NT2/D1 (cell line): ENCODE results near the gene AFF1.

Experiments used
- DNase-seq: peaks from one replicate; pipeline ENCODE4 v3.0.0-alpha.2; 2011; ENCODE audit warnings: low read depth, low spot score
- H3K27me3 ChIP-seq: 2 replicates; pipeline ENCODE4 v1.6.0; 2011; ENCODE audit warnings: mild to moderate bottlenecking; ENCODE audit not compliant: insufficient read length, insufficient read depth
- H3K36me3 ChIP-seq: 2 replicates; pipeline ENCODE4 v1.6.1; 2011; ENCODE audit warnings: mild to moderate bottlenecking, low read length, mixed read lengths; ENCODE audit not compliant: insufficient read depth, insufficient read length
- H3K4me1 ChIP-seq: 2 replicates; pipeline ENCODE4 v1.5.1; 2011; ENCODE audit not compliant: insufficient read depth, insufficient read length
- H3K4me3 ChIP-seq: 2 replicates; pipeline ENCODE4 v1.5.1; 2011; ENCODE audit warnings: low read depth; ENCODE audit not compliant: insufficient read length
- H3K9ac ChIP-seq: 2 replicates; pipeline ENCODE4 v1.6.0; 2011; ENCODE audit warnings: low read depth; ENCODE audit not compliant: insufficient read length
- H3K9me3 ChIP-seq: 2 replicates; pipeline ENCODE4 v1.5.1; 2011; ENCODE audit warnings: mild to moderate bottlenecking, low read length; ENCODE audit not compliant: insufficient read depth
- SUZ12 ChIP-seq: IDR thresholded peaks from 2 replicates; pipeline ENCODE4 v1.6.1; 2011; ENCODE audit not compliant: insufficient read length, insufficient read depth; ENCODE audit errors: extremely low read depth
- YY1 ChIP-seq: IDR thresholded peaks from 2 replicates; pipeline ENCODE4 v1.6.1; 2011; ENCODE audit not compliant: insufficient read length, insufficient read depth
- ZNF274 ChIP-seq: IDR thresholded peaks from 2 replicates; pipeline ENCODE4 v1.6.1; 2011; ENCODE audit warnings: mild to moderate bottlenecking, low read depth, low read length

Gene AFF1

DNA sequence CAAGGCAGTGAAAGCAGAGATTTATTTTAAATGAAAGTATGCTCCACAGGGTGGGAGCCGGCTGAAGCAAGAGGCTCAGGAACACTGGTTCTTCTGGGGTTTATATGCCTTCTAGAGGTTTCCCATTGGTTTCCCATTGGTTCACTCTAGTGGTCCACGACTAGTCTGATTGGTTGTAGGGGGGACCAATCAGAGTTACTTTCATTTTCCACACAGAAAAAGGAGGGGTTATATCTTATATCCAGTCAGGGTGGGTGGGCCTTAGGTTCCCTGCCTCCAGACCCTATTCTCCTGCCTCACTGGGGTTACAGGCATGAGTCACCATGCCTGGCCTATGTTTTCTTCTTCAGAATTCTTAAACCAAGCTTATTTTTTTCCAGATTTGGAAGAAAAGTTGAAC lies 184.0 kb downstream of the AFF1 start:
- H3K4me1 ChIP-seq, result no peaks in the 10 kb centered on the region
- peaks cover 51% of the 10 kb centered on the region for H3K36me3 ChIP-seq
- TF ChIP-seq ZNF274, result no peak
- no peak for TF ChIP-seq YY1
- no peak for TF ChIP-seq SUZ12
- no peaks in the 10 kb centered on the region for H3K27me3 ChIP-seq
- no peak for DNase-seq
- no peaks in the 10 kb centered on the region for H3K9me3 ChIP-seq
- H3K9ac ChIP-seq, result no peak overlapping the region
- no peak overlapping the region for H3K4me3 ChIP-seq

DNA sequence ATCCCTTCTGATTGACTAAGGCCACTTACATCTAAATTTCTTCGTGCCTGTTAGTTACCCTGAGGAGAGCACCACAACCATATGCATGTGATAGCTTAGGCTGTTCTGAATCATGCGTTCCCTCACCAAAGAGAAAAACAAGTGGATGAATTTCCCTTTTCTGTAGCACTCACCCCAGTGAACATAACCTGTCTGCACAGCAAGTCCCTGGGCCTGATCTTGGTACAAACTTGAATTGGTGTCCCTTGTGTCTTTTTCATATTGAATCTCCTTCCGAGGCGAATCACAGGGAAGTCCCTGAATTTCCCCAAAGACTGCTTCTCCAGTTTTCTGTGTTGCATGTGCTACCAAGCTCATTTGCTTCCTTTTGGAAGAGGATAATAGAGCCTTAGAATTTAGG lies 185.2 kb downstream of the AFF1 start:
- no peak for DNase-seq
- peaks cover 52% of the 10 kb centered on the region for H3K36me3 ChIP-seq

DNA sequence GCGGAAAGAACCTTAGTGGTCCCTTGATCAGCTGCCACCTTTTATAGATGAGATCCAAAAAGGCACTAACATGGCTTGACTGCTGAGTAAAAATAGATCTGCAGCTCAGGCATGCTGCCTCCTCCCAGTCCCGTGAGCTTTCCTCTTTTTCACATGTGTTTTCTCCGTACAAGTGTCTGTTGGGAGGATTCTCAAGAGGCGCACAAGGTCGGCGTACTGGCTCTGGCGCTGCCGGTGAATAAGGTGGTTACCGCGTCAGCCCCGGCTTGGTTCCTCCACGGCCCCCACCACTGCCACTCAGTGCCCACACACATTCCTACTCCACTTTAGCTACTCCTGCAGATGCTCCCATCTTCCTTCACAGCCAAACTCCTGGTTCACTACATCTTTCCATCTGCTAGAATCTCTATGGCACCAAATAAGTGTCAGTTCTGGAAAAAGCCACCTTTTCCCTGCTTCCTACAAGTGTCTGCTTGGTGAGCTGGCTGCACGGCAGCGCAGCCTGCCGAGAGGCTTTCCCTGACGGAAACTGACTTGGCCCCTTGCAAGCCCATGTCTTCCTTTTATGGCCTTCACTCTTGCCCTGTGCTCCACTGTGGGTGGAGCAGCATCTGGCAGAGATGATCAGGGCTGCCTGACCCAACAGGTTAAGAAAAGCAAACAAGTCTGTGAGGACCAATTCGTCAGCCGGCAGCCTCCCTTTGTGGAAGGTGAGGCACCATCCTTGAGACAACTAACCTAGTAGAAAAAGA lies 185.8 kb downstream of the AFF1 start:
- Histone ChIP-seq H3K4me3 (no peak overlapping the region), H3K36me3 (peaks cover 54% of the 10 kb centered on the region), H3K9ac (no peak overlapping the region), H3K4me1 (no peaks in the 10 kb centered on the region), H3K27me3 (no peaks in the 10 kb centered on the region), H3K9me3 (no peaks in the 10 kb centered on the region)
- DNase-seq, result no peak
- no peak for TF ChIP-seq SUZ12
- no peak for TF ChIP-seq YY1
- no peak for TF ChIP-seq ZNF274

More for the DNA sequence above, 185.2 kb downstream of the AFF1 start:
- H3K27me3 ChIP-seq, result no peaks in the 10 kb centered on the region
- no peak for TF ChIP-seq YY1
- TF ChIP-seq ZNF274, result no peak
- TF ChIP-seq SUZ12, result no peak
- no peak overlapping the region for H3K4me3 ChIP-seq
- H3K4me1 ChIP-seq, result no peaks in the 10 kb centered on the region
- H3K9me3 ChIP-seq, result no peaks in the 10 kb centered on the region
- no peak overlapping the region for H3K9ac ChIP-seq

DNA sequence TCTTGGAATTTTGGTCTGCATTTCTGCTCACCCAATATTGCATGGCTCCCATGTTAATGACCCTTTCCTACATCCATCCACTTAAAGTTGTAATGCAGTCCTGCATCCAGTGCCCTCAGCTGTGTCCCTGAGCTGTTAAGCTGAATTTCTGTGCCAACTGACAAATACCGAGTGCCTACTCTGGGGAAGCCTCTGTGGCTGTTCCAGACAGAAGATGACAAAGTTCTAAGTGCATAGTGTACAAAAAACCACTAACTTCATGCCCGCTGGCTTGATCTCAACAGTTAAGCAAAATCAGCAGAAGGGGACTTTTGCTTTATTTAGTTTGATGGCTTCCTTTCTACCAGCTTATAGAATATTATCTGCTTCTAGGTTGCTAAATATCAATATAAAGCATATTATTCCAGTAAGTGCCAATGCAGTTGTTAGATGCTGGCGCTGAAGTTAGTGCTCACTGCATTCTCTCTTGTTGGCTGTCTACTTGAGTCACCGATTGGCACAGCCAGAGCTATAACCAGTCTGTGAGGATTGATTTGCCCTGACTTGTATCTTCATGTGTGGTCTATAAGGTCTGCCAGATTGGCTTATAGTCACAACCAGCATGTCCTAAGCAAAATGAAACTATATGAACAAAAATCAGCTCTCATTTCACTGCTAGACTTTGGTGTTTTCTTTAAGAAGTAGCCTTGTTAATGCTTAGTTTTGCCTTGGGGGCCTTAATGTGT lies 186.7 kb downstream of the AFF1 start:
- no peak overlapping the region for H3K4me3 ChIP-seq
- no peak for DNase-seq
- TF ChIP-seq SUZ12 (no peak), ZNF274 (no peak), YY1 (no peak)
- peaks cover 52% of the 10 kb centered on the region for H3K36me3 ChIP-seq
- H3K4me1 ChIP-seq, result no peaks in the 10 kb centered on the region
- no peaks in the 10 kb centered on the region for H3K27me3 ChIP-seq
- no peaks in the 10 kb centered on the region for H3K9me3 ChIP-seq
- no peak overlapping the region for H3K9ac ChIP-seq

DNA sequence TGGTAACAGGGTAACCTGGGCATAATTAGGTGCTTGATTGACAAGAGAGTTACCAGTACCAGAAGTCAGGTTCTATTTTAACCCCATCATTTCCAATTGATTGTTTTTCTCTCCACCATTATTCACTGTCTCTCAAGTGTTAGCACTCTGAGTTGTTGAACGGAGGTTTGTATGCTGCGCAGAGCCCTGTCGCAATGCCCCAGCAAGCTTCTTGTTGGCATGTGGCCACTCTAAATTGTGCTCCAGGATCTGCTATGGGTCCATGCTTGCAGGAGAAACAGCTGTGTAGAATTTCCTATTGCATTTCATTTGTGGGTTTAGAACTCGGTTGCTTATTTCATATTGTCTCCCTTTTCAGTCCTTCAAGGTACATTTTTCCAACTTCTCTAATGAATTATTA lies 187.4 kb downstream of the AFF1 start:
- TF ChIP-seq ZNF274 (no peak), SUZ12 (no peak), YY1 (no peak)
- Histone ChIP-seq H3K9me3 (no peaks in the 10 kb centered on the region), H3K4me1 (no peaks in the 10 kb centered on the region), H3K36me3 (peaks cover 52% of the 10 kb centered on the region), H3K9ac (no peak overlapping the region), H3K27me3 (no peaks in the 10 kb centered on the region), H3K4me3 (no peak overlapping the region)
- DNase-seq, result no peak

DNA sequence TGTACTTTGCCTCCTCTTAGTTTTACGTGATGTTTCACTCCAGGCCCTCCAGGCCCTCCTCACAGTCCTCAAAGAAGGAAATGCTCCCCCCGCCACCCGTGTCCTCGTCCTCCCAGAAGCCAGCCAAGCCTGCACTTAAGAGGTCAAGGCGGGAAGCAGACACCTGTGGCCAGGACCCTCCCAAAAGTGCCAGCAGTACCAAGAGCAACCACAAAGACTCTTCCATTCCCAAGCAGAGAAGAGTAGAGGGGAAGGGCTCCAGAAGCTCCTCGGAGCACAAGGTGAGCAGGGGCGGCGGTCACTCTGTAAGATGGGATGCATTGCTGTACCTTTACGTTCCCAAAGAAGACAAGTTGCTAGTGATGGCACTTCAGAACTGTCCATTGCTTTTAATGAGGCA lies 191.2 kb downstream of the AFF1 start:
- peaks cover 53% of the 10 kb centered on the region for H3K36me3 ChIP-seq
- H3K9me3 ChIP-seq, result no peaks in the 10 kb centered on the region
- no peak for DNase-seq
- TF ChIP-seq YY1 (no peak), ZNF274 (no peak), SUZ12 (no peak)
- H3K4me1 ChIP-seq, result no peaks in the 10 kb centered on the region
- H3K9ac ChIP-seq, result no peak overlapping the region
- no peaks in the 10 kb centered on the region for H3K27me3 ChIP-seq
- no peak overlapping the region for H3K4me3 ChIP-seq

DNA sequence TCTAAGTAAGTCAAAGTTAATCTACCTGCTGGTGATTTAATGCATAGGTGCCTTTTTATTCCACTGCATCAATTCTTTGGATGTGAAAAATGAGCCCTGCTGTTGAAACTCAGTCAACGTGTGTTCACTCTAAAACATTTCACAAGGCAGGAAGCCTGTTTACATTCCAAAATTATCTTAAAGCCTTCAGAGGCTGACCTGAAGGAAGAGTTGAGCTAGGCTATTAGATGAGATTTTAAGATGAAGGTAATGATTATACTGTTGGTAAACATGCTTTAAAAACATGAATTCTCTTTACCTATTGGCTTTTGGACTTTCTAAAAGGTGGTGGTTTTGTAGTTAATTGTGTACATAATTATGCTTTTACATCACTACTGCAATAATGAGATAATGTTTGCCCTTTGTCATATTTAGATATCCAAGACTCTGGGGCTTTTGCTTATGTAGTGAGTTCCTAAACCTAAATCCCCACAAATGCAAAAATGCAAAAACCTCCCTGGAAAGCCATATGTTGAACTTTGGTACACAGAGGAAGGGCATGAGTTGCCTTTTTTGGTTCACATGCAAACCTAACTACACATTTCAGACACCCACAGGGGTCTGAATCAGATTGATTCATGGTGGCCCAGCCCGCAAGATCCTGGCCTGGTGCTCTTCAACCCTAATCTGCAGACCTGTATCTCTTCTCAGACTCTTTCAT lies 193.3 kb downstream of the AFF1 start:
- Histone ChIP-seq H3K9ac (no peak overlapping the region), H3K9me3 (no peaks in the 10 kb centered on the region), H3K27me3 (no peaks in the 10 kb centered on the region), H3K4me3 (no peak overlapping the region), H3K4me1 (no peaks in the 10 kb centered on the region), H3K36me3 (peaks cover 57% of the 10 kb centered on the region)
- TF ChIP-seq SUZ12, result no peak
- TF ChIP-seq YY1, result no peak
- no peak for TF ChIP-seq ZNF274
- DNase-seq, result no peak
